ENCODE data around the gene CHRNA4. TPM values are rescaled to one million over a fixed set of nuclear protein-coding genes. Genes with fewer than 3 reads are reported as not detected.

The CHRNA4 gene
- total RNA-seq, 2 experiments from 2014 or later: not detected

- ChIA-PET POLR2A (no interaction called here), CTCF (no interaction called here)
- peaks cover 0 to 2% of the 10 kb centered on the region in 2 experiments for H3K27me3 ChIP-seq (ENCODE audit: control insufficient read depth in 1 of 2, insufficient read depth in 2 of 2, low read length in 2 of 2)
- no peaks in the 10 kb centered on the region for H3K9me3 Mint-ChIP-seq
- H3K4me3 ChIP-seq (ENCODE audit: low read length): no peak overlapping the region
- no peak overlapping the region for H3K4me3 Mint-ChIP-seq
- ATAC-seq (ENCODE audit: poor library complexity): no peak
- H3K4me1 ChIP-seq (ENCODE audit: insufficient read depth, low read length): no peaks in the 10 kb centered on the region
- H3K36me3 Mint-ChIP-seq (ENCODE audit: low read depth): no peaks in the 10 kb centered on the region
- no peak for DNase-seq
- no peak overlapping the region for H3K27ac Mint-ChIP-seq
- no peaks in the 10 kb centered on the region for H3K36me3 ChIP-seq (ENCODE audit: insufficient read depth, low read length)
- peaks cover 14% of the 10 kb centered on the region for H3K27me3 Mint-ChIP-seq
- TF ChIP-seq CTCF (IDR thresholded peaks at IDR 0.05): no peak
- intact Hi-C loops (cut with DNase I, micrococcal nuclease): no loop called here
- H3K9me3 ChIP-seq (ENCODE audit: control insufficient read depth in 1 of 2, insufficient read depth in 1 of 2, low read length in 2 of 2): peaks cover 0 to 21% of the 10 kb centered on the region in 2 experiments
- H3K4me1 Mint-ChIP-seq (ENCODE audit: low read depth): no peaks in the 10 kb centered on the region
- no peak overlapping the region for H3K27ac ChIP-seq (ENCODE audit: low read depth in 1 of 2, low read length in 2 of 2)
Observed at GRCh38 chr20:63346131-63347080, 14.7 kb downstream of the CHRNA4 start.

GRCh38 chr20:63345328-63346100 is 15.6 kb downstream of the CHRNA4 start:
- H3K27ac Mint-ChIP-seq: no peak overlapping the region
- Histone ChIP-seq H3K27ac (ENCODE audit: low read depth in 1 of 2, low read length in 2 of 2) (no peak overlapping the region), H3K36me3 (ENCODE audit: insufficient read depth, low read length) (no peaks in the 10 kb centered on the region), H3K9me3 (ENCODE audit: control insufficient read depth in 1 of 2, insufficient read depth in 1 of 2, low read length in 2 of 2) (peaks cover 0 to 12% of the 10 kb centered on the region in 2 experiments), H3K27me3 (ENCODE audit: control insufficient read depth in 1 of 2, insufficient read depth in 2 of 2, low read length in 2 of 2) (peaks cover 0 to 2% of the 10 kb centered on the region in 2 experiments), H3K4me3 (ENCODE audit: low read length) (no peak overlapping the region), H3K4me1 (ENCODE audit: insufficient read depth, low read length) (no peaks in the 10 kb centered on the region)
- no peaks in the 10 kb centered on the region for H3K4me1 Mint-ChIP-seq (ENCODE audit: low read depth)
- peaks cover 22% of the 10 kb centered on the region for H3K27me3 Mint-ChIP-seq
- no peaks in the 10 kb centered on the region for H3K36me3 Mint-ChIP-seq (ENCODE audit: low read depth)
- intact Hi-C loops (cut with DNase I, micrococcal nuclease): no loop called here
- DNase-seq (no peak), ATAC-seq (ENCODE audit: poor library complexity) (no peak)
- CTCF ChIA-PET: no interaction called here
- POLR2A ChIA-PET: no interaction called here
- TF ChIP-seq CTCF (IDR thresholded peaks at IDR 0.05): no peak
- no peak overlapping the region for H3K4me3 Mint-ChIP-seq
- H3K9me3 Mint-ChIP-seq: no peaks in the 10 kb centered on the region

GRCh38 chr20:63344616-63345327 is 16.4 kb downstream of the CHRNA4 start:
- ChIA-PET POLR2A (no interaction called here), CTCF (no interaction called here)
- Mint-ChIP-seq H3K4me3 (no peak overlapping the region), H3K27ac (no peak overlapping the region), H3K27me3 (peaks cover 22% of the 10 kb centered on the region), H3K36me3 (ENCODE audit: low read depth) (no peaks in the 10 kb centered on the region), H3K9me3 (no peaks in the 10 kb centered on the region), H3K4me1 (ENCODE audit: low read depth) (no peaks in the 10 kb centered on the region)
- DNase-seq (no peak), ATAC-seq (ENCODE audit: poor library complexity) (no peak)
- intact Hi-C loops (cut with DNase I, micrococcal nuclease): no loop called here
- Histone ChIP-seq H3K9me3 (ENCODE audit: control insufficient read depth in 1 of 2, insufficient read depth in 1 of 2, low read length in 2 of 2) (peaks cover 0 to 4% of the 10 kb centered on the region in 2 experiments), H3K4me1 (ENCODE audit: insufficient read depth, low read length) (no peaks in the 10 kb centered on the region), H3K27ac (ENCODE audit: low read depth in 1 of 2, low read length in 2 of 2) (no peak overlapping the region), H3K36me3 (ENCODE audit: insufficient read depth, low read length) (no peaks in the 10 kb centered on the region), H3K4me3 (ENCODE audit: low read length) (no peak overlapping the region), H3K27me3 (ENCODE audit: control insufficient read depth in 1 of 2, insufficient read depth in 2 of 2, low read length in 2 of 2) (peaks cover 0 to 2% of the 10 kb centered on the region in 2 experiments)
- TF ChIP-seq CTCF (IDR thresholded peaks at IDR 0.05): no peak
